T-helper 2 cell treated with Interferon-gamma antibody and Interleukin-4, amounts not matched to agents 100 ng/mL and 5 ng/mL, for 36 hours (primary cell): ENCODE measurements around the gene PPP1R9A. TPM values are rescaled to one million over a fixed set of nuclear protein-coding genes. Genes with fewer than 3 reads are reported as not detected.

ENCODE experiments used
- intact Hi-C: fragments of 100-400 bp; cut with micrococcal nuclease; formaldehyde crosslinking; loops from one replicate; pipeline ENCODE4 v1.15.1; 2023
- total RNA-seq: library from RNA; stranded (reverse); gene quantifications from 2 replicates; pipeline ENCODE4 v1.2.3, GENCODE V29; 2022

The PPP1R9A gene
- total RNA-seq: not detected in 2 replicates

DNA sequence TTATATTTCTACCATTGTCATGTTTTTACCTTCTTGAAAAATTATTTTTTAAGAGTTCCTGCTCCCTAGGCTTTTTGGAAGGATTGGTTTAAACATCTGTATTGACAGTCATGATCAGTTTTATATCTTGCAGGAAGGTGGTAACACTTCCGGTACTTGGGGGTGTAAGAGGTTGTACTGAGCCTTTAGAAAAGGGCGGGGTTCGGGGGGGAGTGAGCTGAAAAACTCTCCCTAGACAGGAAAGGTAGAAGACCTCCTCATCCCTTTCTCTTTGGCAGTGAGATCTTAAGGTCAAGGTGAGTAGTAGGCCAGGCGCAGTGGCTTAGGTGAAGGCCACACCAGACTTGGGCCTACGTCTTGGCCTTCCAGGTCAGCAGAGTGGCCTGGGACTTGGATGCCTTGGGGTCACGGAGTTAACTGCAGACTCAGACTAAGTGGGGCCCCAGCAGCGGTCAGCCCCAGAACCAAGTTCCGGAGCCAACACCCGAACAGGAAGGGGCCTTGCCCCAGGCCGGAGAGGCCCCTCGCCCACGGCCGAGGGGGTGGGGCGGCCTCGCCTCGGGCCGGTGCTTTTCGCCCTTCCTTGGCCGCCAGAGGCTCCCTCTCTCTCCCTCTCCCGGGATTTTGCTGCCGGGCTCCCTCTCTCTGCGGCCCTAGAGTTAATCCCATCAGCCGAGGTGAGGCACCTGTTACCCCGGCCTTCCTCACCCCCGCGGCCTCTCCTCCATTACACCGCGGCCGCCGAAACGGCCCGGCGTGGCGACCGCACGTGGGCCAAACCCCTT, at the start of gene PPP1R9A:
Gene PPP1R9A, plus strand, starts transcription at position 569 of the 785 bp plus-strand sequence. CDS start 2,520 bp downstream, outside the sequence.
- intact Hi-C loops: no loop called here

GRCh38 chr7:94871132-94871531, 36.3 kb upstream of the PPP1R9A start:
- intact Hi-C loops: no loop called here

DNA sequence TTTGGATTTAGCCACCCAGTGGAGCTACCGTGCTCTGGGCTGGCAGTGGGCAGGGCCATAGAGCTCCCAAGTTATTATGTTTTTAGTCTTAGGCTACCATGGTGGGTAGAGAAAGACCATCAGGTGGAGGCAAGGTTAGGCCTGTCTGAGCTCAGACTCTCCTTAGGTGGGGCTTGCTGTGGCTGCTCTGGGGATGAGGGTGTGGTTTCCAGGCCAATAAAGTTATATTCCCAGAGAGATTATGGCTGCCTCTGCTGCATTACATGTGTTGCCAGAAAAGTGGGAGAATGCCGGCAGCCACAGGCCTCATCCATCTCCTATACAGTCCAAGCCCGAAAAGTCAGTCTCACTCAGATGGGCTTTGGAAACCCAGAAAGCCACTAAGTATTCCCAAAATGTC, 34.2 kb upstream of the PPP1R9A start:
- intact Hi-C loops: no loop called here

GRCh38 chr7:94874036-94874785, 33.2 kb upstream of the PPP1R9A start:
- intact Hi-C loops: no loop called here

- intact Hi-C loops: no loop called here
Measured at GRCh38 chr7:94875201-94875600, 32.2 kb upstream of the PPP1R9A start.

- intact Hi-C loops: no loop called here
Measured at GRCh38 chr7:94877731-94878670, 29.4 kb upstream of the PPP1R9A start.

DNA sequence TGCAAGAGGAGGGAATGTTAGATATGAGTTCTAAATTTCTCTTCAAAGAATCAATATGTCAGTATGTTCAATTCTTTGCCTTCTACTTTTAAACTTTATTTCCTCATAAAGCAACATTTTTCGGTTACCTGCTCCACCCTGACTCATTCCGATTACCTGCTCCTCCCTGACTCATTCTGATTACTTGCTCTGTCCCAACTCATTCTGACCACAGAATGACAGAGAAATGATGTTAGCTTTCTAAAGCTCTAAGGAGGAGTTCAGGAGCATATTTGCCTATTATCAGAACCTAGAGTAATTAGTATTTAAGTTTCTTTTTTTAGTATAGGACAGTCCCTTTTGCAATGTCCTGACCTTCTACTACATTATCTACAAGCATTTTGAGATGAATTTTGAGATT, 24.5 kb upstream of the PPP1R9A start:
- intact Hi-C loops: no loop called here

- intact Hi-C loops: no loop called here
Measured at GRCh38 chr7:94883616-94884015, 23.8 kb upstream of the PPP1R9A start.

GRCh38 chr7:94888551-94888950, 18.8 kb upstream of the PPP1R9A start:
- intact Hi-C loops: no loop called here

DNA sequence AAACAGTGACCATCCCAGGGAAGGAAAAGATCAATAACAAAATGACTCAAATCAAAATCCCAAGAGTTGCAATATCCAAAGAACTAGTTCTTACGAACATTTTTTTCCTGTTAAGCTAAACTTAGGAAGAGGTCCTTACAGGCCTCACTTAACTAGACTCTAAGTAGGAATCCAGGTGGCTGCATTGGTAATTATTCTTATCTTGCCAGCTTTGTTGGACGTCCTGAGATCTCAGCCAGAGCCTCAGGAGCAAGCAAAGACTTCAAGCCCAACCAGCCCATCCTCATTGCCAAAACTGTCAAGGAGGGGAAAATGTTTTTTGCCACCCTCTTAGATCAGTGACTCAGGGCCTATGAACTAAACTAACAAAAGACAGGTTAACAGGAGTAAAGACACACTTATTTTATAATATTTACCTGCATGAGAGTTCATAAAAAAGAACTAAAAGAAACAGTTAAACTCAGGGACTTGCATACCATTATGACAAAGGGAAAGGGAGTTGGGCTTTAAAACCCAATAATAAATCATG, 18.3 kb upstream of the PPP1R9A start:
- intact Hi-C loops: no loop called here

DNA sequence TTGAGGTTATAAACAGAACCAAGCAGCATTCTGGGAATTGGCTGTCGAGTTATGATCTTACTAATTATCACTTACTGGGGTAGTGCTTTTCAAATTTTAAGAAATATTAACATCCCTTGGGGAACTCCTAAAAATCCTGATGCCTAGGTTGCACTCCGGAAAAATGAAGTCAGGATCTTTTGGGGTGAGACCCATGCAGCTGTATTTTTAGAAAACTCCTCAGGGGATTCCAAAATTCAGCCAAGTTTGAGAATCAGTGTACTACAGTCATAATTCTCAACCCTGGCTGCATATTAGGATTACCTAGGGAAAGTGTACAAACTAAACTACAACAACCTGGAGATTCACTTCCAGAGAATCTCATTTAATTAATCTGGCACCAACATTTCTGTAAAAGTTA, 17.2 kb upstream of the PPP1R9A start:
- intact Hi-C loops: no loop called here

DNA sequence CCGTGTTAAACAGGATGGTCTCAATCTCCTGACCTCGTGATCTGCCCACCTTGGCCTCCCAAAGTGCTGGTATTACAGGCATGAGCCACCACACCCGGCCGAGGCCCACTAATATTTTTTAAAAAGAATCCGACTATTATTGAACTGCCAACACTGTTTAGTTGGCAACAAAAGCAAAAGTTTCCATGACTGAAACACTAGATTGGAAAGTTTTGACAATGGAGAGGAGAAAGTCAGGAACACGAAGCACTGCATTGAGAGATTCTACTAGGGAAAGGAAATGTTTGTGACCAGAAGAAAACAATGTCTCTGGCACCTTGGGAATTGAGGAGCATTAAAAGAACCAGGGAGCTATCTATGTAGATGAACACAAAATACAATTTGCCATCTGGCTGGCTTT, 13.7 kb upstream of the PPP1R9A start:
- intact Hi-C loops: no loop called here

- intact Hi-C loops: no loop called here
Measured at GRCh38 chr7:94897541-94897940, 9.9 kb upstream of the PPP1R9A start.

DNA sequence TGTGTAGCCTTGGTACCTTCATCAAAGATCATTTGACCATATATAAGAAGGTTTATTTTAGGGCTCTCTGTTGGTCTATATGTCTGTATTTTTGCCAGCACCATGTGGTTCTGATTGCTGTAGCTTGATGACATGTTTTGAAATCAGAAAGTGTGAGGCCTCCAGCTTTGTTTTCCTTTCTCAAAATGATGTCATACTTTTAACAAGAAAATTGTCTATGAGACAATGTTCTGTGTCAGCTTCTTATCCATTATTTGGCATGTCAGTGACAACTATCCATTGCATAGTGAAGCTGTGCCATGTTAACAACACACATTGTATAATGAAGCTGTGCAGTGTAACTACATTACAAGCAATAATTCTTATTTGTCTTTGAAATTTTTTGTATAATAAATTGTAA, 9.1 kb upstream of the PPP1R9A start:
- intact Hi-C loops: no loop called here

DNA sequence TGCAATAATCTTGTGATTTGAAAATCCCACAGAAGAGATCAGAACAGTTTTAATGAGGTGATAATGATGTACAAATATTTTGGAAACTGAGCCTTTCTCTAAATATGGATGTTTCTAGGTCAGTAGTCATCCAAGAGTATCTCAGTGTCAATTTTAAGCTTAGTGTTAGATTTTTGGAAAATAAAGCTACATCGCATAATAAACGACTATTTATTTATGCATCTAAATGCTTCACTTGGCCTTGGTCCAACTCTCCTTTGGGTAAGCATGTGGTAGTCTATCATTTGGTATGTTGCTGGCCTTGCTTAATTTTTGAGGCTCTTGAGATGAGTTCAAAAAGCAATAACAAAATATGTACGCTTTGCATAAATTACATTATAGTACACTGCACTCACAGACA, 5.4 kb upstream of the PPP1R9A start:
- intact Hi-C loops: no loop called here

- intact Hi-C loops: no loop called here
Measured at GRCh38 chr7:94903971-94904370, 3.4 kb upstream of the PPP1R9A start.

- intact Hi-C loops: no loop called here
Measured at GRCh38 chr7:94904982-94905381, 2.4 kb upstream of the PPP1R9A start.

- intact Hi-C loops: no loop called here
Measured at GRCh38 chr7:94906065-94906851, 1.1 kb upstream of the PPP1R9A start.

- intact Hi-C loops: no loop called here
Measured at GRCh38 chr7:94907811-94908322, 473 bp downstream of the PPP1R9A start.
